ENCODE measurements around the gene FLVCR2. TPM values are rescaled to one million over a fixed set of nuclear protein-coding genes. Genes with fewer than 3 reads are reported as not detected.
A peak's percentile ranks its signal among the peaks of the same experiment; 100 is the strongest.

The FLVCR2 gene
- total and polyA plus RNA-seq, 3 donors from 2014 or later, result 38.5 to 49.6 (median 45.0) TPM

- no peaks in the 10 kb centered on the region for H3K9me3 ChIP-seq
- H3K27me3 ChIP-seq, result no peaks in the 10 kb centered on the region
- TF ChIP-seq POLR2A (IDR thresholded peaks at IDR 0.05) (no peak), CTCF (IDR thresholded peaks at IDR 0.05) (no peak)
- peaks cover 36% of the 10 kb centered on the region for H3K4me1 ChIP-seq
- H3K4me3 ChIP-seq, result no peak overlapping the region
- intact Hi-C loops (cut with DNase I; ENCODE audit: low total_unique reads), result no loop called here
- H3K27ac ChIP-seq, result peak overlapping the region; percentile 56 to 69
- 31 to 40% methylated on average over 5 of the region's 5 CpGs for WGBS, 2 donors
- peak; percentile 64 for DNase-seq
- peaks cover 4% of the 10 kb centered on the region for H3K36me3 ChIP-seq (ENCODE audit: low read depth, missing control alignments)
Measured at GRCh38 chr14:75631453-75631831, 53.0 kb downstream of the FLVCR2 start.

DNA sequence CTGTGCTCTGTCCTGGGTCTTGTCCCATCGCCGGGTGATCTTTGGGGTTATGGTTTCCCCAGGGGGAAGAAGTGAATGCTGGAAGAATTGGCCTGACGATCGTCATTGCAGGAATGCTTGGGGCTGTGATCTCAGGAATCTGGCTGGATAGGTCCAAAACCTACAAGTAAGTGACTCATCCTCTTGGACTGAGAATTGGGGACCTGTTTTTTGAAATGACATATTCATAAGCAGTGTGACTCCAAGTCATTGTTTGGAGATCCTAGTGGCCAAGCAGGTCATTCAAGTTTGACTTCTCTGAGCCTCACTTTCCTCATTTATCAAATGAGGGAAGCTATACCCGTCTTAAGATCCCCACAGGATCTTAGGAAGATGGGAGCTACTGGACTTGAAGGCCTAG, 56.4 kb downstream of the FLVCR2 start:
- Histone ChIP-seq H3K4me3 (no peak overlapping the region), H3K27ac (peak overlapping the region in 1 of 2 donors; percentile 7), H3K27me3 (no peaks in the 10 kb centered on the region), H3K36me3 (ENCODE audit: low read depth, missing control alignments) (peaks cover 4% of the 10 kb centered on the region), H3K4me1 (peaks cover 28% of the 10 kb centered on the region), H3K9me3 (no peaks in the 10 kb centered on the region)
- intact Hi-C loops (cut with DNase I; ENCODE audit: low total_unique reads), result no loop called here
- DNase-seq, result no peak
- no peak for TF ChIP-seq CTCF (IDR thresholded peaks at IDR 0.05)
- no peak for TF ChIP-seq POLR2A (IDR thresholded peaks at IDR 0.05)
- 85 to 96% methylated on average over 5 of the region's 5 CpGs for WGBS, 2 donors

- Histone ChIP-seq H3K36me3 (ENCODE audit: low read depth, missing control alignments) (peaks cover 4% of the 10 kb centered on the region), H3K4me1 (peaks cover 20% of the 10 kb centered on the region), H3K4me3 (no peak overlapping the region), H3K9me3 (no peaks in the 10 kb centered on the region), H3K27ac (no peak overlapping the region), H3K27me3 (no peaks in the 10 kb centered on the region)
- 53 to 59% methylated on average over 5 to 13 of the region's 13 CpGs for WGBS, 2 donors
- TF ChIP-seq POLR2A (IDR thresholded peaks at IDR 0.05) (no peak), CTCF (IDR thresholded peaks at IDR 0.05) (no peak)
- no peak for DNase-seq
- intact Hi-C loops (cut with DNase I; ENCODE audit: low total_unique reads), result no loop called here
Measured at GRCh38 chr14:75636100-75636692, 57.8 kb downstream of the FLVCR2 start.

GRCh38 chr14:75640876-75641275, 62.5 kb downstream of the FLVCR2 start:
- intact Hi-C loops (cut with DNase I; ENCODE audit: low total_unique reads), result no loop called here
- H3K36me3 ChIP-seq (ENCODE audit: low read depth, missing control alignments), result no peaks in the 10 kb centered on the region
- no peaks in the 10 kb centered on the region for H3K27me3 ChIP-seq
- no peaks in the 10 kb centered on the region for H3K9me3 ChIP-seq
- H3K27ac ChIP-seq, result no peak overlapping the region
- 96 to 98% methylated on average over 3 of the region's 3 CpGs for WGBS, 2 donors
- H3K4me3 ChIP-seq, result no peak overlapping the region
- peaks cover 7% of the 10 kb centered on the region for H3K4me1 ChIP-seq
- TF ChIP-seq CTCF (IDR thresholded peaks at IDR 0.05) (no peak), POLR2A (IDR thresholded peaks at IDR 0.05) (no peak)
- DNase-seq, result no peak

- DNase-seq, result no peak
- 69 to 70% methylated on average over 4 of the region's 4 CpGs for WGBS, 2 donors
- intact Hi-C loops (cut with DNase I; ENCODE audit: low total_unique reads), result no loop called here
- Histone ChIP-seq H3K27ac (no peak overlapping the region), H3K9me3 (no peaks in the 10 kb centered on the region), H3K36me3 (ENCODE audit: low read depth, missing control alignments) (no peaks in the 10 kb centered on the region), H3K4me3 (no peak overlapping the region), H3K4me1 (peaks cover 15% of the 10 kb centered on the region), H3K27me3 (no peaks in the 10 kb centered on the region)
- TF ChIP-seq POLR2A (IDR thresholded peaks at IDR 0.05) (no peak), CTCF (IDR thresholded peaks at IDR 0.05) (no peak)
Measured at GRCh38 chr14:75643985-75644384, 65.6 kb downstream of the FLVCR2 start.
